ENCODE data around the gene CLIC4.
"Not testable (repeated sequence)": the region's sequence is repeated elsewhere in the genome, so short reads cannot be mapped to it uniquely, and the experiment has no call there.

The CLIC4 gene

GRCh38 chr1:24744911-24745710, at the start of gene CLIC4:
Gene CLIC4 (plus strand): TSS chr1:24745447. CDS start chr1:24745554, 107 bp downstream.
- peak; percentile 98 for DNase-seq

- no peak for DNase-seq
Observed at GRCh38 chr1:24696041-24696755, 49.0 kb upstream of the CLIC4 start.

GRCh38 chr1:24696756-24697330, 48.4 kb upstream of the CLIC4 start:
- no peak for DNase-seq

- not testable (repeated sequence) for DNase-seq
Observed at GRCh38 chr1:24697453-24698001, 47.7 kb upstream of the CLIC4 start.

GRCh38 chr1:24698326-24698725, 46.9 kb upstream of the CLIC4 start:
- not testable (repeated sequence) for DNase-seq

- DNase-seq = no peak
Observed at GRCh38 chr1:24699628-24700027, 45.6 kb upstream of the CLIC4 start.

GRCh38 chr1:24702511-24703293, 42.5 kb upstream of the CLIC4 start:
- DNase-seq = peak; percentile 81

GRCh38 chr1:24704411-24705259, 40.6 kb upstream of the CLIC4 start:
- no peak for DNase-seq

GRCh38 chr1:24705260-24706073, 39.8 kb upstream of the CLIC4 start:
- DNase-seq = peak; percentile 85

GRCh38 chr1:24706074-24706389, 39.2 kb upstream of the CLIC4 start:
- not testable (repeated sequence) for DNase-seq

GRCh38 chr1:24707687-24708086, 37.6 kb upstream of the CLIC4 start:
- DNase-seq = no peak

- no peak for DNase-seq
Observed at GRCh38 chr1:24708938-24709337, 36.3 kb upstream of the CLIC4 start.

- no peak for DNase-seq
Observed at GRCh38 chr1:24709791-24710441, 35.3 kb upstream of the CLIC4 start.

GRCh38 chr1:24711329-24711728, 33.9 kb upstream of the CLIC4 start:
- DNase-seq = no peak

- no peak for DNase-seq
Observed at GRCh38 chr1:24713176-24713575, 32.1 kb upstream of the CLIC4 start.

- DNase-seq = no peak
Observed at GRCh38 chr1:24713736-24714135, 31.5 kb upstream of the CLIC4 start.

GRCh38 chr1:24714859-24715520, 30.3 kb upstream of the CLIC4 start:
- no peak for DNase-seq

- no peak for DNase-seq
Observed at GRCh38 chr1:24715658-24716057, 29.6 kb upstream of the CLIC4 start.

- no peak for DNase-seq
Observed at GRCh38 chr1:24717887-24718650, 27.2 kb upstream of the CLIC4 start.

Measured in NCI-H2171 (cell line).